Activated naive CD4-positive, alpha-beta T cell treated with Interleukin-2 at 50 U/mL for 16 hours (primary cell): ENCODE data around the gene ADGRL3.

Source experiments
- DNase-seq: peaks from one replicate; pipeline ENCODE4 v3.0.0-alpha.2; 2020

ADGRL3 gene

GRCh38 chr4:61200187-61200915, at the start of gene ADGRL3:
Gene ADGRL3 (plus strand): TSS chr4:61200326.
- DNase-seq: no peak

- DNase-seq: no peak
Measured at GRCh38 chr4:61152433-61152832, 47.7 kb upstream of the ADGRL3 start.

DNA sequence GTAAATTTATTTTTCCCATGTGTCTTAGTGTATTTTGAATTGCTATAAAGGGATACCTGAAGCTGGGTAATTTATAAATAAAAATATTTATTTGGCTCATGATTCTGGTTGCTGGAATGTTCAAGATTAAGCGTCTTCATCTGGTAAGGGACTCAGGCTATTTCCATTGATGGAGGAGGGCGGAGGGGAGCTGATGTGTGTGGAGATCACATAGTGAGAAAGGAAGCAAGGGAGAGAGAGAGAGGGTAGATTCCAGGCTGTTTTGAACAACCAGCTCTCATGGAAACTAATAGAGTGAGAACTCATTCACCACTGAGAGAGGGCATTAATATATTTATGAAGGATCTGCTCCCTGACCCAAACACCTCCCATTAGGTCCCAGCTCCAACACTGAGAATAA, 39.6 kb upstream of the ADGRL3 start:
- DNase-seq: no peak

DNA sequence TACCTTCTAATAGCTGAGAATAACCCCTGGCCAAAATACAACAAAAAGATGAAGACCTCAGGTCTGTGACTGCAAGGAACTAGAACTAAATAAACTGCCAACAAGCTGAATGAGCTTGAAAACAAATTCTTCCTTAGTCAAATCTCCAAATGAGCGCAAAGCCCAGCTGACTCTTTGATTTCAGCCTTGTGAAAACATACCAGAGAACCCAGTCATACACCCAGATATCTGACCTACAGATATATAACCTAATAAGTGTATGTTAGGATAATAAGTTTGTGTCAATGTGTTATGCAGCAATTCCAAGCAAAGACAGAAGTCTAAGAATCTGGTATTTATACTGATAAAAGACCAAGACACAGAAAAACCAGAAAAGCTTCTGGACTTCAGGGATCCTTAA, 38.0 kb upstream of the ADGRL3 start:
- DNase-seq: no peak

DNA sequence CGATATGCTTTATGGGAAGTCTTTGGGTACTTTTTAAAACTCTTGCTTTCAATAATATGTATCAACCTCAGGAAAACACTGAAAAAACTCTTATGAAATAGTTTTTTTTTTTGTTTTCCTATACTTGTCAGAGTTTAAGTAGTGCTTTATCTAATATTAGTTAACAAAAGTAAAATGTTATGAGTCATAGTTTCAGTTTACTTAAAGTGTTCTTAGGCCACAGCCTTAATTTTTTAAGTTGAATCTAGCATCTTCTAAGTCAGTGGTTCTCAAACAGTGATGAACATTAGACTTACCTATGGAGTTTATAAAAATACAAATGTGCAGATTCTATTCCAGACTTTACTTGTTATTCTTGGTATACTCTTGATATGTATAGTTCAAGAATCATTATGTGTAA, 26.3 kb upstream of the ADGRL3 start:
- no peak for DNase-seq

DNA sequence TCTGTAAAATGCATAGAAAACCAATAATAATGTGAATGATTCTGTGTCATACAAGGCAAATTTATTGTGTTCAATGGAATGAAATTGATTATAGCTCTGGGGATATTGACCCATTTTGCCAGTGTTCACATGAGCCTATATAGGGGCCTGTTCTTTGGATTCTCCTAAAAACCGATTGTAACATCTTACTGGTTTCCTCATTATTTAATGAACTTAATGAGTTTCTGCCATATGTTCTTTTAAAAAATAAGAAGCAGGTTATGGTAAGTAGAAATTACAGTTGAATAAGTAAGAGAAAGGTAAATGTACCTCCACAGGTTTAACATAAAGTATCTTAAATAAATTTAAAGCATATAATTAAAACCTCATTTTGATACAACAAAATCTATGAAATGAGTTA, 24.6 kb upstream of the ADGRL3 start:
- DNase-seq: no peak

DNA sequence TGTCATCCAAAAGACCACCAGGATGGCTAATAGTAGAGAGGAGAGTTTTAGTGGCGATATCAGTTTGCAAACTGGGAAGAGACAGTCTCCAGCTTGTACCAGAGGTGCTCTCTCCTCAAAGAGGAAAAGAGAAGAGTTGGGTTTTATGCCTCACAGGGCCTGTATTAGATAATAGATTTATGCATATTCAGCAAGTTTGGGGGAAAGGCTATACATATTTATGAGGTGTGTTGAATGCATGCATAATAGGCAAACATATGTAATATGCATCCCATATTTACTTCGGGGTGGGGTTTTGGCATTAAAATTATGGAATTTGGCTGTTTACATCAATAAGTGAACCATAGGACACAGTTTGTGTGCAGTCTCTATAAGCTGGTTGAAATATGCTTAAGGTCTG, 22.8 kb upstream of the ADGRL3 start:
- DNase-seq: no peak

DNA sequence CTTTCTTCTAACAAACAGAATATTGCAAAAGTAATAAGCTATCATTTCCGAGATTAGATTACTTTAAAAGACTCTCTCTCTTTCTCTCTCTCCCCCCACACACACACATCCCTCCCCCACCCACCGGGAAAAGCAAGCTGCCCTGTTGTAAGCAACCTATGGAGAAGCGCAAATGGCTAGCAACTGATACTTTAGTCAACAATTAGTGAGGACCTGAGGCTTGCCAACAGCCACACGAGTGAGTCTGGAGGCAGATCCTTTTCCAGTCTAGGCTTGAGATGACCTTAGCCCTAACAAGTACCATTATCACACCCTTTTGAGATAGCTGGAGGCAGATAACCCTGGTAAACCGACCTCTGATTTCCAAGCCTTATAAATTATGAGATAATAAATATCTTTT, 19.7 kb upstream of the ADGRL3 start:
- no peak for DNase-seq

DNA sequence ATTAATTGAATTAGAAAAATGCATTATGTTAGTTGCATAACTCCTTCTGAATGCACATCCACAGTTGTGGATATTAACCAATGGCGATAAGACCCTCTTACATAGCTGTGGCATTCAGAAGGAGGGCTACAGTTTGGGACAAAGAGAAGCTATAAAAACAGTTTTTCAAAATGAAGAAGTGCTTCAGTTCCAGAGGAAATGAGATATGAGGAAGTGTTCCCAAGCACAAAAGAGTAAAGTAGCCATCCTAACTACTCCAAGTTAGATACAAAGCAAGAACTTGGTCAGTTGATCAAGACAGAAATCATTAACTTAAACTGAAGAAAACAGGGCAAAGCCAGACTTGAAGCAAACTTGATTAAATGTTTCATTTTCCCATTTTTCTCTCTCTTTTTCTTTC, 17.2 kb upstream of the ADGRL3 start:
- no peak for DNase-seq

GRCh38 chr4:61185288-61185687, 14.8 kb upstream of the ADGRL3 start:
- DNase-seq: no peak

DNA sequence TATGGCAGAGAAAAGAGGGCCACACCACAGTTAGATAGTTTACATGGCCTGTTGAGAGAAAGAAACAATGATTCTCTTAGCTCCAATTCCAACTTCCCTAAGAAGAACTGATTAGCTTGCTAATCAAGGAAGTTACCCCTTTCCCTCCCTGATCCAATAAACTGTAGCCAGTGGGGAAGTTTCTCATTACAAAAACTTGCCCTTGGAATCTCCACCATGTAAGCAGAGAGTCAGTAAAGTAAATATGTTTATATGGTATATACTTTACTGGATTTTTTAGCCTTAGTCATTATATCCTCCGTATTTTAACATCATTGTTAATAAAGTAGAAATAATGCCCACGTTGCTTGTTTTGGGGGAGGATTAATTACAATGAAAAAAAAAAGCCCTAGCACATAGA, 7.7 kb upstream of the ADGRL3 start:
- DNase-seq: no peak

DNA sequence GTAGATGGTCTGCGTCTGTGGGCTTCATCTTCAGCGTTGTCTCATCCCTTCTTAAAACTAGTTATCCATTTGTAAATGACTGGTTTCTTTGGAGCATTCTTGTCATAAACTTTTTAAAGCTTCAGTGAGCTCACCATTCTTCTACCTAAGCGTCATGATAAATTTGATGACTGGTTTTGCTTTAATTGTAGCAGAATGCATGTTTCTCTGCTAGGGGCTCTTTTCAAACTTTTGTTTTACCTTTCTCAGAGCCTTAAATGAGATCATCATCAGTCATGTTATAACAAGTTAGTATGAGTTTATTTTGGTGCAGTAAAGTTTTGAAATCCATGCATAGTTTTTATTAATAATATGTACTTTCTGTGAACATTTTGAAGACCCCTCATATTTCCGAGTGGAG, 6.3 kb upstream of the ADGRL3 start:
- no peak for DNase-seq

DNA sequence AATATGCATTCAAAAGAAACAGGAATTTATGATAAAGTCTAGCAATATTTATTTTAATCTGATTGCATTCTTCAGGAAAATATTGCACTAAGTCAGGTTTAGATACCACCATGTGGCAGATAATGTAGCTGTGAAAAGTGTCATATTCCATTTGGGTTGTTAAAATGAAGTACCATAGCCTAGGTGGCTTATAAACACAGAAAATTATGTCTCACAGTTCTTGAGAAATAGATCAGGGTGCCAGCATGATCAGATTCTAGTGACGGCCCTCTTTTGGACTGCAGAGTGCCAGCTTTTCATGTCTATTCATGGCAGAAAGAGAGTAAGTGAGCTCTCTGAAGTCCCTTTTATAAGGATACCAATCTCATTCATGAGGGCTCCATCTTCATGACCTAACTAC, 5.6 kb upstream of the ADGRL3 start:
- no peak for DNase-seq

DNA sequence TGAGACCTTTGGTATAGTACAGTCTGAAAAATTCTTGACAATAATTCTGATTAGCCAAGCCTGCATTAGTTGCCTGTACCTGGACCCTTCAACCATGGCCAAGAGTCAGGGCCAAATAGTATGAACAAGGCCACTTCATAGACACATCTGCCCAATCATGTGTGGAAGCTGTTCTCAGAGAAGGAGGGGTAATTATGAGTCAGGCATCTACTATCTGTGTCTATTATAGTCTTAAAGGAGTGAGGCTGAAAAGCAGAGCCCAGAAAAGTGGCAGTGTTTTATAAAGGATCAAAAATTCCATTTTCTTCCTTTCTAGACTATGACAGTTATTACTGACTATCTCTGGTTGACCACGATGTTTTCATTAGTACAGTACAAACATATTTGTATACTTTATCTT, 5.0 kb upstream of the ADGRL3 start:
- DNase-seq: no peak

DNA sequence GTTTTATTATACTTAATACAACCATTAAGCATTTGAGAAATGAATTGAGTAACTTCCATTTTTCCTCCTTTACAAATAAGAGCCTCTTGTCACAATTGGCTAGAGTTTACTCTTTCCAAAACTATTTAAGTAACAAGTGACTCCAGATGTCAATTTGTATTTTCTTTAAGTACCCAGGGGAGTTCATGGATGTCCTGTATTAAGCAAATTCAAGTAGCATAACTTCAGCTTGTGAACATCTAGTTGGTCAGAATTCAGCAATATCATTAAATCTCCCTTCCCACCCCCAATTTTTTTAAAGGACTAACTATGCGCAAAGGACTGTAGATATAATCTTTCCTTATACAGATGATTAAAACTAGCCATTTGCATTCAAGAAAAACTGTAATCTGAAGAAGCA, 1.4 kb upstream of the ADGRL3 start:
- DNase-seq: no peak

- no peak for DNase-seq
Measured at GRCh38 chr4:61199873-61200186, 296 bp upstream of the ADGRL3 start.

DNA sequence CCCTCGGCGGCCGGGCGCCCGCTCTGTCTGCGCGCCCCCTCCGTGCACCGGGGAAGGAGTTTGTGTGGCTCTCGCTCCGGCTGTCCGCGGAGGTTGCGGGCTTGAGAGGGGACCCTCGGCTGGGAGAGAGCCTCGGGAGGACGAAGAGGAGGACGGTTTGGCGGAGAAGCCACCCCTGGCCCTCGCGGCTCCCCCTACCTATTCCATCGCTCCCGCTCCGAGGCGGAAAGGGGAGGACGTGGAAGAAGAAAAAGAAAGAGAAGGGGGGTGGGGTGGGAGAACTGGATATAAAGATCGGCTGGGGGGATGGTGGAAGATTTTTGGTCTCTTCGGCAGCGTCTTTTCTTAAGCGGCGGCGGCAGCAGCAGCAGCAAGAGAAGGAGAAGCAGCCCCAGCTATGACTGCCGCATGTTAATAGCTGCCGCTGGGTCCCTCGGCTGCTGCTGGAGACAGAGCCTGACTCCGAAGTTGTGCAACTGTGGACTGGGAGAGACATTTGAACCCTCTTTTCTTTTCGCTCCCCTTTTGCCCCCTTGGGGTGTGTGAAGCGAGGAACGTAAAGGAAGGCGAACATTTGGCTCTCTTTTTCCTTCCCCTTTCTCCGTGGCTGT, 895 bp downstream of the ADGRL3 start:
- no peak for DNase-seq

GRCh38 chr4:61201561-61201960, 1.4 kb downstream of the ADGRL3 start:
- no peak for DNase-seq

DNA sequence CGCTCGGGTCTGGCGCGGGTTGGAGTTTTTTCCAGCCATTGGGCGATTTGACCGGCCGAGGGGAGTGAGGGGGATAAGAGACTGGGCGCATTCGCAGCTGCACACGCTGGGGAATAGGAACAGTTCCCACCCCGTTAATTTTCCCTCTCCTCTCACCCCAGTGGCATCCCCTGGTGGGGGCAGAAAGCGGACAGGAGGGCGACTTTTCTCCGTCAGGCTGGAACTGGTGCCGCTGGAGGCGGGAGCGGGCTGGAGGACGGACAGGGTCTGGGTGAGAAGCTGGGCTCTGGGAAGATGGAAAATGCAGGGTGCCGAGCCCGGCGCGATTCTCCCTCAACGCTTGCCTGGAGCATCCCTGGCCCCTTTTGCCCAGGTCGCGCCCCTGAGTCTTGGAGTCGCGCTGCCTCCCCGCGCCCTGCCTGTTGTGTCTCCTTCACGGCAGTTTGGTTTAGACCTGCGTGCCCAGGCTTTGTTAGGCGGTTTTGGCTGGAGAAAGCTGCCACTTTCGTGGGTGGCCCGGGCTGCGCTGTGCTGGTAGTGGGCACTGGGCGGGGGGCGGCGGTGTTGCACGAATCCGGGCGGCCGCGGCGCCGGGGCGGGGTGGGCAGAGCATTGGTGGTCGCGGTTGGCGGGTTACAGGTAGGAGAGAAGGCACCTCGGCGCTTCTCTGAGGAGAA, 2.0 kb downstream of the ADGRL3 start:
- no peak for DNase-seq

DNA sequence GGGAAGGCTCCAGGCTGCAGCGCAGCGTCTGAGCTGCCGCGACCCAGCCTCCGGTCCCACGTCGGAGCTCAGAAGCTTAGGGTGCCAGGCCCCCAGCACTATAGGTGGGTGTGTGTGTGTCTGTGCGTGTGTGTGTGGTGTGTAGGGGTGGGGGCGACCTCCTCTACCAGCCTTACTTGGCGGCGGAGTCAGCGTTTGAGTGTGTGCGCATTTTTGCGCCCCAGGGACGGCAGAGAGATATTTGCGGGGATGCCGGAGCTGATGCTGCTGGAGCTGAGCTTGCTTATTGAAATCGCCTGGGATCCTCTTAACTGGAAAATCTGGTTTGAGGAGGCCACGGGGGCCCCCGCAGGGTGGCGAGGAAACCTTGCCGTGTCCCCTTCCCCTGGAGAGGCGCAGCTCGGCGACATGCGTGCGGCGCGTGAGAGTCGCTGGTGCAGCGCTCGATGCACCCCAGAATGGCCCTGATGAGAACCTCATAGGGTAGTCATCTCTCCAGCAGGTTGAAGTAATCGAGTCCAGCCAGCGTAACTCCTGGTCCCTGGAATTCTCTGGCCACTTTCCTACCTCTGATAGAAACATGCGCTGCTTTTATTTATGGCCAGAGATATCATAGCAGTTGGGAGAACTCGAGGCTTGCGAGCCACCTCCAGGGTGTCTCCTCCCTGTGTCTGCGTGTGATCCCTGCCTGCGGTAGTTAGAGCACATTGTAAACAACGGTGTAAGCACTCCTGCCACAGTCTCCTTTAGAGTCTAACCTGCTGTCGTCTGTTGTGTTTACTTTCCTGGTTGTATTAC, 2.7 kb downstream of the ADGRL3 start:
- DNase-seq: no peak

GRCh38 chr4:61203436-61203790, 3.3 kb downstream of the ADGRL3 start:
- DNase-seq: no peak

DNA sequence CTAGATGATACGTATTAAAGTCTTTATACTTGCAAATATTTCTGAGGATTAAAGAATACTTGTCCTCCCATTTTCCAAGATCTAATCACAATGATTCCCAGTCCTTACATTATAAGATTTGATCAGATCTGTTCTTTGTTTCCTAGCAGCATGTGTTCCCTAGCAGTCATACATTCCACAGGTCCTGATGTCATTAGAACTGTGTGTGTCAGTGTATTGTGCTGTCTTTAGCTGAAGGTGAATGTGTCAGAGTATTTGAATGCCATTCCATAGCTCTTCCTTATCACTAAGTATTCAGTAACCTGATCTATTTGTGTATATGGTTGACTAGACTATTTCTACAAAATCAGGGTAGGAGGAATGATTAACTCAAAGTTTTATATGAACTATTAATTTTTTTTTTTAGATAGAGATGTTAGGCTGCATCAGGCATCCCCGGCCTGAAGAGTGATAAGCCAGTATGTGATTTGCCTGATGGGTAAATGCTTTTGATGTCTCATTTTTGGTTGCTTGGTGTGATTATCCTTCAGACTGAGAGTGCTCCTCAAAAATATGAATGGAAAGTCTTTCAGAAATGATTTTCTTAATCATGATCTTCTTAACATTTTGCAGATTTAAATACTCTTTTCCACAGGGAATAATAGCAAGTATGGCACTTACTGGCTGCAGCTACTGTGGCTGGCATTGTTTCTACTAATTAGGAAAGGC, 4.4 kb downstream of the ADGRL3 start:
- no peak for DNase-seq

- DNase-seq: no peak
Measured at GRCh38 chr4:61205066-61205465, 4.9 kb downstream of the ADGRL3 start.
